ENCODE data around the gene CYP2C18.
"Not testable (repeated sequence)": the region's sequence is repeated elsewhere in the genome, so short reads cannot be mapped to it uniquely, and the experiment has no call there.

CYP2C18 gene

DNA sequence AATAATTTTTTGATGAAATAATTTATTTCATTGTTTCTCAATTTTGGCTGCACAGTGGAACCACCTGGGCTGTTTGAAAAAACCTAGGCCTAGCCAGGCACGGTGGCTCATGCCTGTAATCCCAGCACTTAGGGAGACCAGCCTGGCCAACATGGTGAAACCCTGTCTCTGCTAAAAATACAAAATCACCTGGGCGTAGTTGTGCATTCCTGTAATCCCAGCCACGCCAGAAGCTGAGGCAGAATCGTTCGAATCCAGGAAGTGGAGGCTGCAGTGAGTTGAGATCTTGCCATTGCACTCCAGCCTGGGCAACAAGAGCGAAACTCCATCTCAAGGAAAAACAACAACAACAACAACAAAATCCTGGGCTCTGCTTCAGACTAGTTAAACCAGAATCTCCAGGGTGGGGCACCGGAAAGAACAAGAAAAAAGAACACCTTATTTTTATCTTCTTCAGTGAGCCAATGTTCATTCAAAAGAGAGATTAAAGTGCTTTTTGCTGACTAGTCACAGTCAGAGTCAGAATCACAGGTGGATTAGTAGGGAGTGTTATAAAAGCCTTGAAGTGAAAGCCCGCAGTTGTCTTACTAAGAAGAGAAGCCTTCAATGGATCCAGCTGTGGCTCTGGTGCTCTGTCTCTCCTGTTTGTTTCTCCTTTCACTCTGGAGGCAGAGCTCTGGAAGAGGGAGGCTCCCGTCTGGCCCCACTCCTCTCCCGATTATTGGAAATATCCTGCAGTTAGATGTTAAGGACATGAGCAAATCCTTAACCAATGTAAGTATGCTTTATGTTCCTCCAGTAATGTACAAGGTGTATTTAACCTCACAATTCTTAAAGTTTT lies at the start of gene CYP2C18:
Gene CYP2C18 (plus strand): TSS at position 516 of the 841 bp plus-strand sequence. CDS start 91 bp downstream, at position 607.
- H3K79me2 ChIP-seq (ENCODE audit: insufficient read depth, low read length) = no peaks in the 10 kb centered on the region

DNA sequence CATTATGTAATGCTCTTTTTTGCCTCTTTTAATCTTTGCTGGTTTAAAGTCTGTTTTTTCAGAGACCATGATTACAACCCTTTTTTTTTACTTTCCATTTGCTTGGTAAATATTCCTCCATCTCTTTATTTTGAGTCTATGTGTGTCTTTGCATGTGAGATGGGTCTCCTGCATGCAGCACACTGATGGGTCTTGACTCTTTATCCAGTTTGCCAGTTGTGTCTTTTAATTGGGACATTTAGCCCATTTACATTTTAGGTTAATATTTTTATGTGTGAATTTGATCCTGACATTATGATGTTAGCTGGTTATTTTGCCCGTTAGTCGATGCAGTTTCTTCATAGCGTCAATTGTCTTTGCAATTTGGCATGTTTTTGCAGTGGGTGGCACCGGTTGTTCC lies 45.4 kb upstream of the CYP2C18 start:
- H3K36me3 ChIP-seq (ENCODE audit: low read length); H3K27me3 ChIP-seq (ENCODE audit: low read length); H4K20me1 ChIP-seq (ENCODE audit: low read depth, low read length); H3K4me3 ChIP-seq (ENCODE audit: insufficient read depth, low read length, poor library complexity, severe bottlenecking); H3K9ac ChIP-seq (ENCODE audit: low read length); H3K79me2 ChIP-seq (ENCODE audit: insufficient read depth, low read length); H3K9me3 ChIP-seq (ENCODE audit: insufficient read depth, low read length); H3K4me2 ChIP-seq (ENCODE audit: low read depth, low read length, poor library complexity, severe bottlenecking); H2AFZ ChIP-seq (ENCODE audit: low read depth, low read length, severe bottlenecking); H3F3A ChIP-seq (ENCODE audit: insufficient read depth); H3K27ac ChIP-seq (ENCODE audit: low read depth, low read length); H3K9me2 ChIP-seq (replicated peaks; ENCODE audit: insufficient read depth, low read length): not testable (repeated sequence)

More for the DNA sequence above, at the start of gene CYP2C18:
- Histone ChIP-seq H3K4me3 (ENCODE audit: insufficient read depth, low read length, poor library complexity, severe bottlenecking) (no peak within 1 kb of the TSS), H4K20me1 (ENCODE audit: low read depth, low read length) (no peaks in the 10 kb centered on the region), H3F3A (ENCODE audit: insufficient read depth) (no peaks in the 10 kb centered on the region), H2AFZ (ENCODE audit: low read depth, low read length, severe bottlenecking) (no peak within 1 kb of the TSS), H3K27ac (ENCODE audit: low read depth, low read length) (no peak within 1 kb of the TSS), H3K36me3 (ENCODE audit: low read length) (no peaks in the 10 kb centered on the region; the same call in 1 of the 2 replicates), H3K4me2 (ENCODE audit: low read depth, low read length, poor library complexity, severe bottlenecking) (no peak within 1 kb of the TSS), H3K9ac (ENCODE audit: low read length) (no peak within 1 kb of the TSS), H3K27me3 (ENCODE audit: low read length) (no peaks in the 10 kb centered on the region), H3K9me2 (replicated peaks; ENCODE audit: insufficient read depth, low read length) (no peaks in the 10 kb centered on the region), H3K9me3 (ENCODE audit: insufficient read depth, low read length) (no peaks in the 10 kb centered on the region)
- TF ChIP-seq, protein P1, sequence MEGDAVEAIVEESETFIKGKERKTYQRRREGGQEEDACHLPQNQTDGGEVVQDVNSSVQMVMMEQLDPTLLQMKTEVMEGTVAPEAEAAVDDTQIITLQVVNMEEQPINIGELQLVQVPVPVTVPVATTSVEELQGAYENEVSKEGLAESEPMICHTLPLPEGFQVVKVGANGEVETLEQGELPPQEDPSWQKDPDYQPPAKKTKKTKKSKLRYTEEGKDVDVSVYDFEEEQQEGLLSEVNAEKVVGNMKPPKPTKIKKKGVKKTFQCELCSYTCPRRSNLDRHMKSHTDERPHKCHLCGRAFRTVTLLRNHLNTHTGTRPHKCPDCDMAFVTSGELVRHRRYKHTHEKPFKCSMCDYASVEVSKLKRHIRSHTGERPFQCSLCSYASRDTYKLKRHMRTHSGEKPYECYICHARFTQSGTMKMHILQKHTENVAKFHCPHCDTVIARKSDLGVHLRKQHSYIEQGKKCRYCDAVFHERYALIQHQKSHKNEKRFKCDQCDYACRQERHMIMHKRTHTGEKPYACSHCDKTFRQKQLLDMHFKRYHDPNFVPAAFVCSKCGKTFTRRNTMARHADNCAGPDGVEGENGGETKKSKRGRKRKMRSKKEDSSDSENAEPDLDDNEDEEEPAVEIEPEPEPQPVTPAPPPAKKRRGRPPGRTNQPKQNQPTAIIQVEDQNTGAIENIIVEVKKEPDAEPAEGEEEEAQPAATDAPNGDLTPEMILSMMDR (IDR thresholded peaks at IDR 0.05; ENCODE audit: insufficient read depth, low read length, poor library complexity, severe bottlenecking) = no peak
- no peak for TF ChIP-seq EZH2phosphoT487 (conservative IDR thresholded peaks at IDR 0.05; ENCODE audit: low read length)

DNA sequence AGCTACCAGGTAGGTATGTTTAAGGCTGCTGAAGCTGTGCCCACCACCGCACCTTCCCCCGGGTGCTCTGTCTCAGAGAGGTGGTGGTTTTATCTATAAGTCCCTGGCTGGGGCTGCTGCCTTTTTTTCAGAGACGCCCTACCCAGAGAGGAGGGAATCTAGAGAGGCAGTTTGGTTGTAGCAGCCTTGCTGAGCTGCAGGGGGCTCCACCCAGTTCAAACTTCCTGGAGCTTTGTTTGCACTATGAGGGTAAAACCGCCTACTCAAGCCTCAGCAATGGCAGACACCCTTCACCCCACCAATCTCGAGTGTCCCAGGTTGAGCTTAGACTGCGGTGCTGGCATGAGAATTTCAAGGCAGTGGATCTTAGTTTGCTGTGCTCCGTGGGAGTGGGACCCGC lies 43.6 kb upstream of the CYP2C18 start:
- TF ChIP-seq, protein P1 (IDR thresholded peaks at IDR 0.05; ENCODE audit: insufficient read depth, low read length, poor library complexity, severe bottlenecking) = no peak
- no peak for TF ChIP-seq EZH2phosphoT487 (conservative IDR thresholded peaks at IDR 0.05; ENCODE audit: low read length)
- Histone ChIP-seq H3K9me2 (replicated peaks; ENCODE audit: insufficient read depth, low read length) (no peaks in the 10 kb centered on the region), H2AFZ (ENCODE audit: low read depth, low read length, severe bottlenecking) (no peak overlapping the region), H3K4me3 (ENCODE audit: insufficient read depth, low read length, poor library complexity, severe bottlenecking) (no peak overlapping the region), H3K36me3 (ENCODE audit: low read length) (no peaks in the 10 kb centered on the region), H3K4me2 (ENCODE audit: low read depth, low read length, poor library complexity, severe bottlenecking) (no peak overlapping the region), H3K9ac (ENCODE audit: low read length) (no peak overlapping the region), H3K9me3 (ENCODE audit: insufficient read depth, low read length) (peaks cover 6% of the 10 kb centered on the region; the same call in 1 of the 2 replicates), H3K27ac (ENCODE audit: low read depth, low read length) (no peak overlapping the region), H3F3A (ENCODE audit: insufficient read depth) (no peaks in the 10 kb centered on the region), H4K20me1 (ENCODE audit: low read depth, low read length) (no peaks in the 10 kb centered on the region), H3K27me3 (ENCODE audit: low read length) (no peaks in the 10 kb centered on the region), H3K79me2 (ENCODE audit: insufficient read depth, low read length) (no peaks in the 10 kb centered on the region)

DNA sequence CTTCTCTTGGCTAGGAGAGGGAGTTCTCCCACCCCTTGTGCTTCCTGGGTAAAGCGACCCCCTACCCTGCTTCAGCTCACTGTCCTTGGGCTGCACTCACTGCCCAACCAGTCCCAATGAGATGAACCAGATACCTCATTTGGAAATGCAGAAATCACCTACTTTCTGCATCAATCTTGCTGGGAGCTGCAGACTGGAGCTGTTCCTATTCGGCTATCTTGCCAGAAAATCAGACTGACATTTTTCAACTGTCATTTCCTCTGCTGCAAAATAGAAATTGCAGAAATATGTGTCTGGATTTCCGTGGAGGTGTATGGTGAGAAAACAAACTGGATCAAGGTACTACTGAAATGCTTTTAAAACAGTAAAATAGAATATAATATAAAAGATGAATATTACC lies 43.0 kb upstream of the CYP2C18 start:
- H3K9ac ChIP-seq (ENCODE audit: low read length) = no peak overlapping the region
- no peak overlapping the region for H2AFZ ChIP-seq (ENCODE audit: low read depth, low read length, severe bottlenecking)
- H3K4me3 ChIP-seq (ENCODE audit: insufficient read depth, low read length, poor library complexity, severe bottlenecking) = no peak overlapping the region
- no peaks in the 10 kb centered on the region for H3F3A ChIP-seq (ENCODE audit: insufficient read depth)
- no peak overlapping the region for H3K4me2 ChIP-seq (ENCODE audit: low read depth, low read length, poor library complexity, severe bottlenecking)
- peaks cover 6% of the 10 kb centered on the region; the same call in 1 of the 2 replicates for H3K9me3 ChIP-seq (ENCODE audit: insufficient read depth, low read length)
- no peaks in the 10 kb centered on the region for H4K20me1 ChIP-seq (ENCODE audit: low read depth, low read length)
- no peaks in the 10 kb centered on the region for H3K79me2 ChIP-seq (ENCODE audit: insufficient read depth, low read length)
- H3K36me3 ChIP-seq (ENCODE audit: low read length) = no peaks in the 10 kb centered on the region
- no peak overlapping the region for H3K27ac ChIP-seq (ENCODE audit: low read depth, low read length)
- no peaks in the 10 kb centered on the region for H3K9me2 ChIP-seq (replicated peaks; ENCODE audit: insufficient read depth, low read length)
- TF ChIP-seq EZH2phosphoT487 (conservative IDR thresholded peaks at IDR 0.05; ENCODE audit: low read length) = no peak
- TF ChIP-seq, protein P1 (IDR thresholded peaks at IDR 0.05; ENCODE audit: insufficient read depth, low read length, poor library complexity, severe bottlenecking) = no peak
- no peaks in the 10 kb centered on the region for H3K27me3 ChIP-seq (ENCODE audit: low read length)

Data from SU-DHL-6 (cell line).